ENCODE data around the gene TRA2A. TPM values are rescaled to one million over a fixed set of nuclear protein-coding genes. Genes with fewer than 3 reads are reported as not detected.

TRA2A gene
- total and polyA plus RNA-seq, 2 of the 13 experiments (the other 11 are each of a cell fraction or from before 2014, with no cell fraction given), result 39.1 to 41.6 TPM

GRCh38 chr7:23468526-23469149, 63.1 kb downstream of the TRA2A start (continued):
- no peak for TF ChIP-seq MLXIP (CRISPR knock-in tag; IDR thresholded peaks at IDR 0.05; ENCODE audit: borderline replicate concordance)
- no peak for TF ChIP-seq MLLT10 (CRISPR knock-in tag; IDR thresholded peaks at IDR 0.05)
- TF ChIP-seq MTF2 (CRISPR knock-in tag; IDR thresholded peaks at IDR 0.05; ENCODE audit: borderline replicate concordance), result 0 out of 2 replicates have a peak, but pooled peaks have one; percentile 27
- no peak for TF ChIP-seq ZEB1 (IDR thresholded peaks at IDR 0.05; ENCODE audit: insufficient replicate concordance, low read depth)
- no peak for TF ChIP-seq ZSCAN20 (CRISPR knock-in tag; IDR thresholded peaks at IDR 0.05; ENCODE audit: borderline replicate concordance)
- no peak for TF ChIP-seq PAX8 (CRISPR knock-in tag; IDR thresholded peaks at IDR 0.05; ENCODE audit: borderline replicate concordance)
- no peak for TF ChIP-seq ZFP36L2 (CRISPR knock-in tag; IDR thresholded peaks at IDR 0.05)
- no peak for TF ChIP-seq MBD4 (IDR thresholded peaks at IDR 0.05; ENCODE audit: borderline replicate concordance, low read length)
- 0 out of 2 replicates have a peak, but pooled peaks have one; percentile 3 for TF ChIP-seq SPEN (CRISPR knock-in tag; IDR thresholded peaks at IDR 0.05; ENCODE audit: low read depth)
- peak; percentile 5; the same call in 1 of the 2 replicates for TF ChIP-seq POGZ (CRISPR knock-in tag; IDR thresholded peaks at IDR 0.05)
- 0 out of 2 replicates have a peak, but pooled peaks have one; percentile 26 for TF ChIP-seq ZNF746 (CRISPR knock-in tag; IDR thresholded peaks at IDR 0.05)
- TF ChIP-seq ZNF691 (CRISPR knock-in tag; IDR thresholded peaks at IDR 0.05; ENCODE audit: borderline replicate concordance, low read depth), result no peak
- TF ChIP-seq HNRNPH1 (optimal IDR thresholded peaks at IDR 0.05; ENCODE audit: low read depth, low read length), result no peak
- no peak for TF ChIP-seq ZNF646 (CRISPR knock-in tag; IDR thresholded peaks at IDR 0.05)
- TF ChIP-seq ZNF432 (CRISPR knock-in tag; IDR thresholded peaks at IDR 0.05; ENCODE audit: borderline replicate concordance), result no peak
- TF ChIP-seq ZNF512B (CRISPR knock-in tag; IDR thresholded peaks at IDR 0.05; ENCODE audit: borderline replicate concordance), result no peak

All from HepG2 (cell line).